Heart left ventricle (tissue), 16 donors: ENCODE measurements around the gene CFAP45. TPM values are rescaled to one million over a fixed set of nuclear protein-coding genes. Genes with fewer than 3 reads are reported as not detected.

ENCODE experiments used
- ATAC-seq, 4 donors: fragments of 200-7000 bp; cut with Tn5 transposase; one replicate each; pipeline ENCODE4 v1.9.1; 2020 to 2022; ENCODE audit warnings: moderate library complexity in 4 of 4, mild to moderate bottlenecking in 3 of 4, moderate number of reproducible peaks in 1 of 4
- DNase-seq, 5 donors: peaks; one replicate each; pipeline ENCODE4 v3.0.0-alpha.2; 2020
- H3K27ac ChIP-seq, 12 donors: fragments of 200-600 bp; sonication (generic) in 4 of 12; one replicate each; pipeline versions ENCODE4 v1.5.0 to v1.8.0; 2016 to 2022; ENCODE audit warnings: mild to moderate bottlenecking in 2 of 12
- H3K27me3 ChIP-seq, 9 donors: fragments of 200-600 bp; sonication (generic) in 2 of 9; one replicate each; pipeline versions ENCODE4 v1.5.1 to v1.8.0; 2016 to 2022; ENCODE audit warnings: mild to moderate bottlenecking in 3 of 9
- H3K36me3 ChIP-seq, 9 donors: fragments of 200-600 bp; sonication (generic) in 2 of 9; one replicate each; pipeline versions ENCODE4 v1.5.0 to v1.8.0; 2018 to 2022; ENCODE audit warnings: mild to moderate bottlenecking in 2 of 9
- H3K4me1 ChIP-seq, 12 donors: fragments of 200-600 bp; sonication (generic) in 4 of 12; one replicate each; pipeline versions ENCODE4 v1.5.0 to v1.8.0; 2016 to 2022; ENCODE audit warnings: mild to moderate bottlenecking in 3 of 12
- H3K4me3 ChIP-seq, 12 donors: fragments of 200-600 bp; sonication (generic) in 4 of 12; one replicate each; pipeline versions ENCODE4 v1.5.0 to v1.8.0; 2017 to 2022; ENCODE audit warnings: mild to moderate bottlenecking in 9 of 12, moderate library complexity in 4 of 12
- H3K9me3 ChIP-seq, 12 donors: fragments of 200-600 bp; sonication (generic) in 4 of 12; one replicate each; pipeline versions ENCODE4 v1.5.0 to v1.8.0; 2016 to 2022; ENCODE audit warnings: mild to moderate bottlenecking in 1 of 12
- POLR2A ChIP-seq, 2 donors: fragments of 450-650 bp; IDR thresholded peaks; one replicate each; pipeline ENCODE4 v1.6.1; 2017; ENCODE audit warnings: antibody characterized with exemption in 2 of 2, mild to moderate bottlenecking in 2 of 2, moderate library complexity in 2 of 2
- WGBS, 4 donors: extraction: QIAGEN DNeasy Blood & Tissue Kit in 2 of 4; methylation state at CpG; one replicate each; pipeline versions ENCODE4 v1.1.5 to v1.1.7; 2013 to 2018; 5-methylcytosine and 5-hydroxymethylcytosine counted together
- intact Hi-C, 10 donors: fragments of 100-400 bp; cut with DNase I; formaldehyde crosslinking; loops; one replicate each; pipeline versions ENCODE4 v1.11.1 to v1.14.2; 2022
- polyA plus RNA-seq, 2 donors: library from polyadenylated mRNA; stranded (reverse); fragments of 200-250 nt; gene quantifications; one replicate each; pipeline ENCODE4 v1.2.3, GENCODE V29; 2013
- total RNA-seq, 9 donors: library from RNA; depleted of rRNA in 2 of 9; stranded (reverse); fragments of >200 nt in 2 of 9; fragmentation: NEBNext Ultra II Directional in 3 of 9; extraction: Animal tissue kit (Norgen Biotek cat#: 25700) in 3 of 9; gene quantifications; one replicate each; pipeline versions ENCODE4 v1.1.0 to v1.2.4, GENCODE V29; 2016 to 2023
- TF ChIP-seq, protein P1 (sequence below), 12 donors: fragments of 200-600 bp; sonication (generic) in 4 of 12; IDR thresholded peaks; one replicate each; pipeline versions ENCODE4 v1.5.0 to v1.8.0; 2018 to 2022; ENCODE audit warnings: antibody characterized with exemption in 12 of 12, mild to moderate bottlenecking in 5 of 12
- donor health status: ischemic (EF 13 %, LVEDD 7.1; RV severe dilation, severe dysfunction).
- donor health status: healthy with polysubstance abuse.
- donor health status: DM: no; HTN: yes; CAD: no.
- donor health status: DM: no; HTN: no; CAD: no.
- donor health status: ischemic (EF 25% LVEDD 6.9; RV normal size, moderate dysfunction).
- donor health status: ischemic (EF 25% LVEDD 5.7; RV mildly dilated, moderate dysfunction).
- donor health status: healthy.
- donor health status: DM: yes; HTN: yes; CAD: no.
- donor health status: ischemic (EF 35%, LVEDD 5.7; RV mildly dilated, moderate dysfunction).
- donor health status: nonischemic (EF 11% LVEDD 7.7; RV severe dilation, severe dysfunction).
- donor health status: DM: yes; HTN: yes; CAD: no.
- donor health status: PGD.
- donor health status: ischemic (EF 29% LVEDD 5.4; RV normal size, mild dysfunction).
- donor health status: nonischemic (EF 23%, LVEDD 6.1; RV moderate dilation, normal function).

CFAP45 gene
- total and polyA plus RNA-seq, 11 donors: 0.29 to 1.8 (median 0.62) TPM; not detected in 2

DNA sequence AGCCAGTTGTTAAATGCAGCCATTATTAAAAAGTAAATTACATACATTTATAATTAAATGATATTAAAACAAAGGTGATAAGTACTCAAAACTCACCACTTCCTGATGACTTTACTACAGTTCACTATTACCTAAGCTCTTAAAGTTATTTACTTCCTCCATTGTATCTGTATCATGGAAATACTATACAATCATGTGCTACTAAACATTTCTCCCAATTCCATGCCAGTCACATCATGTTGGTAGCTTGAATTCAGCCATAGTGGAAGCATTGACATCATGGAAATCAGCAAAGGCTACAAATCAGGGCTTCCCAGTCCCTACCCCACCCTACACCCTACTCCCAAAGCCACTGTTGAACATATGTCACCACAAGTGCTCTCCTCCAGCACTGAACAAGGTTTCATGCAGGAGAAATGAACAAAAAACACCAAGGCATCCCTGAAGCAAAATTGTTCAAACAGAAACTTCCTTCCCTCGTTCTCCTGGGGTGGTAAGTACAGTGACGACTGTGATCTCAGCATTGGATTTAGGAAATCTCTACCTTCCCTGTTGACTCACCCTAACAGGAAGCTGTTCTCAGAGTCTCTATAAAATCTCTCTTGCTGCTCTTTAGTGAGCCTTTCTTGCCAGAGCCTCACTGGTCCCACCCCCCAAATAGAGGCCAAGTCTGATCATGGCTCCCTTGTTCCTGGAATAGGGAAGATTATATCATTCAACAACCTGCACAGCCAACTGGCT is 50.2 kb downstream of the CFAP45 start:
- Histone ChIP-seq H3K27me3 (no peaks in the 10 kb centered on the region), H3K36me3 (no peaks in the 10 kb centered on the region), H3K4me3 (no peak overlapping the region), H3K27ac (no peak overlapping the region), H3K4me1 (peaks cover 0 to 26% (median 9%) of the 10 kb centered on the region in 12 donors), H3K9me3 (no peaks in the 10 kb centered on the region)
- ATAC-seq (no peak), DNase-seq (no peak)
- intact Hi-C loops: loop anchor here in 6 of 10 donors (5.0 to 10.0 kb wide), 4 partner anchors 38 to 78 kb away; partner anchors contain the start of genes TAGLN2 (in 4 of the 6) and FCRL6 (in 1 of the 6)
- no peak for TF ChIP-seq POLR2A (IDR thresholded peaks at IDR 0.05)
- TF ChIP-seq, protein P1, sequence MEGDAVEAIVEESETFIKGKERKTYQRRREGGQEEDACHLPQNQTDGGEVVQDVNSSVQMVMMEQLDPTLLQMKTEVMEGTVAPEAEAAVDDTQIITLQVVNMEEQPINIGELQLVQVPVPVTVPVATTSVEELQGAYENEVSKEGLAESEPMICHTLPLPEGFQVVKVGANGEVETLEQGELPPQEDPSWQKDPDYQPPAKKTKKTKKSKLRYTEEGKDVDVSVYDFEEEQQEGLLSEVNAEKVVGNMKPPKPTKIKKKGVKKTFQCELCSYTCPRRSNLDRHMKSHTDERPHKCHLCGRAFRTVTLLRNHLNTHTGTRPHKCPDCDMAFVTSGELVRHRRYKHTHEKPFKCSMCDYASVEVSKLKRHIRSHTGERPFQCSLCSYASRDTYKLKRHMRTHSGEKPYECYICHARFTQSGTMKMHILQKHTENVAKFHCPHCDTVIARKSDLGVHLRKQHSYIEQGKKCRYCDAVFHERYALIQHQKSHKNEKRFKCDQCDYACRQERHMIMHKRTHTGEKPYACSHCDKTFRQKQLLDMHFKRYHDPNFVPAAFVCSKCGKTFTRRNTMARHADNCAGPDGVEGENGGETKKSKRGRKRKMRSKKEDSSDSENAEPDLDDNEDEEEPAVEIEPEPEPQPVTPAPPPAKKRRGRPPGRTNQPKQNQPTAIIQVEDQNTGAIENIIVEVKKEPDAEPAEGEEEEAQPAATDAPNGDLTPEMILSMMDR (IDR thresholded peaks at IDR 0.05): no peak
- WGBS, 4 donors: 67 to 77% (median 74%) methylated on average over 2 of the region's 2 CpGs

DNA sequence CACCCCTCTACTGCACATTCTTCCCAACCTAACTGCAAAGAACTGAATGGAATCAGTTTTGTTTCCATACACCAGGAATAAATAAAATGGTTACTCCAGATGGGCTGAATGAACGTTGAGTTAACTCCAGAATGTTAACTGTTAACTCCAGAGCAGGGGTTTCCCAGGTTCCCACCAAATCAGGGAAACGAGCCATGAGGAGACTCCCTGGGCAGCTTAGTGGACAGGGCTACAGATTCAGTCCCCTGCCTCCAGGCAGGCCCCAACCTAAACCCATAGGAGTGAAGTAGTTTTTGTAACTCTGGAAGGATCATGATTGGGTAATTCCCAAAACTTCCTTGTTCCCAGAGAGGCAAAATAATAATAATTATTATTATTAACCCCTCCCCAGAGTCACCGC is 51.6 kb downstream of the CFAP45 start:
- Histone ChIP-seq H3K27me3 (no peaks in the 10 kb centered on the region), H3K4me3 (no peak overlapping the region), H3K27ac (no peak overlapping the region), H3K4me1 (peaks cover 0 to 15% (median 3%) of the 10 kb centered on the region in 12 donors), H3K36me3 (no peaks in the 10 kb centered on the region), H3K9me3 (no peaks in the 10 kb centered on the region)
- ATAC-seq: no peak
- TF ChIP-seq, protein P1 (IDR thresholded peaks at IDR 0.05): no peak
- TF ChIP-seq POLR2A (IDR thresholded peaks at IDR 0.05): no peak
- no peak for DNase-seq
- WGBS, 4 donors: 37 to 87% (median 53%) methylated on average over 3 of the region's 3 CpGs
- intact Hi-C loops: no loop called here

DNA sequence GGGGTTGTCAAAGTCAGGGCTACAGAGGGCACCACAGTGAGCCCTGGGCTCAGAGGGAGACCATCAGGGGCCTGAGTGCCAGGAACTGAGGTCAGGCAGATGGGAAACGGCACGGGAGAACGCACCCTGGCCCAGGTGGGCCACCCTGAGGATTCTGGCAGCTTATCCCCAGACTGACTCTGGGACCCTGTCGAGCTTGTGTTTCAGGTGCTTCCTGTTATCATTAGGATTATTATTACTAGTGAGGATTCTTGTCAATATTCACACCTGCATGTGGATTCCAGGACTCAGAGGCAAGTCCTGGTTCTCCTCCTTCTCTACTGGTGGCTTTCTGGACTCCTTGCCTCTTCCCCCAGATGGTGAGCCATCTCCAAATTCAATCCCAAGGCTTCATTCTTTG is 52.7 kb downstream of the CFAP45 start:
- WGBS, 4 donors: 33 to 78% (median 64%) methylated on average over 2 to 4 of the region's 4 CpGs
- no peak for ATAC-seq

More for the DNA sequence above, 52.7 kb downstream of the CFAP45 start:
- H3K36me3 ChIP-seq: no peaks in the 10 kb centered on the region
- no peaks in the 10 kb centered on the region for H3K9me3 ChIP-seq
- intact Hi-C loops: no loop called here
- no peak for DNase-seq
- H3K4me1 ChIP-seq: peaks cover 0 to 15% (median 0%) of the 10 kb centered on the region in 12 donors
- no peaks in the 10 kb centered on the region for H3K27me3 ChIP-seq
- TF ChIP-seq, protein P1 (IDR thresholded peaks at IDR 0.05): no peak
- TF ChIP-seq POLR2A (IDR thresholded peaks at IDR 0.05): no peak
- no peak overlapping the region for H3K4me3 ChIP-seq
- no peak overlapping the region for H3K27ac ChIP-seq
